Measurements from ENCODE around the gene CELSR3. TPM values are rescaled to one million over a fixed set of nuclear protein-coding genes. Genes with fewer than 3 reads are reported as not detected.

CELSR3 gene
- total and polyA plus RNA-seq, 4 donors, result 0.16 to 0.37 (median 0.26) TPM

DNA sequence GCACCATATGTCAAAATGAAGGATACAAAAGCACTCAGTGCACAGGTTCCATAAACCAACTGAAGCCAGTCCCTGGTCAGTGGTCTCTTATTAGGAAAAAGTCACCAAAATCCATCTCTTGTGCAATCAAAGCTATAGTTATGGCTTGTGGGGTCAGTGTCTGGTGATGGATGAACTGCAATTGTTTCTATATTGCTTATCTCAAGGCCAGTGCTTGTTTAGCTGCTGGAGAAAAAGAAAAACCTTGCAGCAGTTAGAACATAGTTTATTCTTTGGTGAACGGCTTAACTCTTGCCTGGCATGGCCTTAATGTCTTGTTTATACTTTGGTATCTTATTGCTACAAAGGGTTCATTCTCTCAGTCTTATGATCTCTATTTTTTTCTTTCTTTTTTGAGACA is 50.4 kb downstream of the CELSR3 start:
- TF ChIP-seq, protein P1, sequence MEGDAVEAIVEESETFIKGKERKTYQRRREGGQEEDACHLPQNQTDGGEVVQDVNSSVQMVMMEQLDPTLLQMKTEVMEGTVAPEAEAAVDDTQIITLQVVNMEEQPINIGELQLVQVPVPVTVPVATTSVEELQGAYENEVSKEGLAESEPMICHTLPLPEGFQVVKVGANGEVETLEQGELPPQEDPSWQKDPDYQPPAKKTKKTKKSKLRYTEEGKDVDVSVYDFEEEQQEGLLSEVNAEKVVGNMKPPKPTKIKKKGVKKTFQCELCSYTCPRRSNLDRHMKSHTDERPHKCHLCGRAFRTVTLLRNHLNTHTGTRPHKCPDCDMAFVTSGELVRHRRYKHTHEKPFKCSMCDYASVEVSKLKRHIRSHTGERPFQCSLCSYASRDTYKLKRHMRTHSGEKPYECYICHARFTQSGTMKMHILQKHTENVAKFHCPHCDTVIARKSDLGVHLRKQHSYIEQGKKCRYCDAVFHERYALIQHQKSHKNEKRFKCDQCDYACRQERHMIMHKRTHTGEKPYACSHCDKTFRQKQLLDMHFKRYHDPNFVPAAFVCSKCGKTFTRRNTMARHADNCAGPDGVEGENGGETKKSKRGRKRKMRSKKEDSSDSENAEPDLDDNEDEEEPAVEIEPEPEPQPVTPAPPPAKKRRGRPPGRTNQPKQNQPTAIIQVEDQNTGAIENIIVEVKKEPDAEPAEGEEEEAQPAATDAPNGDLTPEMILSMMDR (IDR thresholded peaks at IDR 0.05; ENCODE audit: low read depth, low read length, missing input control), result no peak
- no peak for TF ChIP-seq HNF4A (conservative IDR thresholded peaks at IDR 0.05)
- TF ChIP-seq NR2F2 (IDR thresholded peaks at IDR 0.05), result no peak
- no peak for TF ChIP-seq JUND (IDR thresholded peaks at IDR 0.05)
- TF ChIP-seq HNF4G (IDR thresholded peaks at IDR 0.05), result no peak
- no peak for TF ChIP-seq TAF1 (conservative IDR thresholded peaks at IDR 0.05)
- no peak for TF ChIP-seq RAD21 (IDR thresholded peaks at IDR 0.05)
- no peak for TF ChIP-seq YY1 (IDR thresholded peaks at IDR 0.05)
- TF ChIP-seq ZBTB33 (IDR thresholded peaks at IDR 0.05), result no peak
- TF ChIP-seq FOXA2 (IDR thresholded peaks at IDR 0.05), result no peak
- no peak for TF ChIP-seq MAX (IDR thresholded peaks at IDR 0.05)
- TF ChIP-seq REST (IDR thresholded peaks at IDR 0.05), result no peak
- no peak for TF ChIP-seq EGR1 (IDR thresholded peaks at IDR 0.05; ENCODE audit: low read depth in 2 of 2)
- no peak for TF ChIP-seq SP1 (IDR thresholded peaks at IDR 0.05)
- TF ChIP-seq FOXA1 (IDR thresholded peaks at IDR 0.05), result no peak
- no peak for TF ChIP-seq RXRA (IDR thresholded peaks at IDR 0.05)
- TF ChIP-seq, protein P2, sequence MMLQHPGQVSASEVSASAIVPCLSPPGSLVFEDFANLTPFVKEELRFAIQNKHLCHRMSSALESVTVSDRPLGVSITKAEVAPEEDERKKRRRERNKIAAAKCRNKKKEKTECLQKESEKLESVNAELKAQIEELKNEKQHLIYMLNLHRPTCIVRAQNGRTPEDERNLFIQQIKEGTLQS (IDR thresholded peaks at IDR 0.05), result no peak
- TF ChIP-seq GABPA (IDR thresholded peaks at IDR 0.05 in 1 of 2, conservative IDR thresholded peaks at IDR 0.05 in 1 of 2), result no peak

More for the DNA sequence above, 50.4 kb downstream of the CELSR3 start:
- 71% methylated on average over 1 of the region's 1 CpG for WGBS
- Histone ChIP-seq H3K4me1 (ENCODE audit: control insufficient read depth in 4 of 4, insufficient read depth in 4 of 4, low read length in 3 of 4) (peaks cover 0 to 16% (median 13%) of the 10 kb centered on the region in 4 donors), H3K9ac (ENCODE audit: low read depth in 1 of 2, low read length in 2 of 2) (no peak overlapping the region), H3K27ac (ENCODE audit: low read depth in 1 of 2, low read length in 2 of 2) (no peak overlapping the region), H3K4me3 (ENCODE audit: low read depth in 1 of 3, low read length in 3 of 3) (no peak overlapping the region), H3K27me3 (ENCODE audit: control insufficient read depth in 4 of 4, insufficient read depth in 4 of 4, low read length in 3 of 4) (no peaks in the 10 kb centered on the region), H3K36me3 (ENCODE audit: control insufficient read depth in 4 of 4, insufficient read depth in 3 of 4, low read depth in 1 of 4, low read length in 3 of 4) (no peaks in the 10 kb centered on the region), H3K9me3 (ENCODE audit: control insufficient read depth in 4 of 4, low read length in 3 of 4) (peaks cover 1 to 3% (median 3%) of the 10 kb centered on the region in 4 donors)
- no peak for DNase-seq (ENCODE audit: low spot score)
